IPS-11a (cell line): ENCODE data around the gene TAS2R5.
"Not testable (repeated sequence)": the region's sequence is repeated elsewhere in the genome, so short reads cannot be mapped to it uniquely, and the experiment has no call there.

Source experiments
- H3K4me3 ChIP-seq: one replicate; pipeline ENCODE4 v1.5.1; 2013; ENCODE audit warnings: low read depth, low read length, control low read depth

Gene TAS2R5, protein sequence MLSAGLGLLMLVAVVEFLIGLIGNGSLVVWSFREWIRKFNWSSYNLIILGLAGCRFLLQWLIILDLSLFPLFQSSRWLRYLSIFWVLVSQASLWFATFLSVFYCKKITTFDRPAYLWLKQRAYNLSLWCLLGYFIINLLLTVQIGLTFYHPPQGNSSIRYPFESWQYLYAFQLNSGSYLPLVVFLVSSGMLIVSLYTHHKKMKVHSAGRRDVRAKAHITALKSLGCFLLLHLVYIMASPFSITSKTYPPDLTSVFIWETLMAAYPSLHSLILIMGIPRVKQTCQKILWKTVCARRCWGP

GRCh38 chr7:141789917-141790316, at the start of gene TAS2R5:
Gene TAS2R5, plus strand, starts transcription at chr7:141790217. Its CDS starts 145 bp downstream, at chr7:141790362.
- no peak within 1 kb of the TSS for H3K4me3 ChIP-seq

- no peak overlapping the region for H3K4me3 ChIP-seq
Measured at GRCh38 chr7:141742229-141742628, 47.8 kb upstream of the TAS2R5 start.

- no peak overlapping the region for H3K4me3 ChIP-seq
Measured at GRCh38 chr7:141744131-141744530, 45.9 kb upstream of the TAS2R5 start.

- H3K4me3 ChIP-seq, result no peak overlapping the region
Measured at GRCh38 chr7:141748396-141748795, 41.6 kb upstream of the TAS2R5 start.

- not testable (repeated sequence) for H3K4me3 ChIP-seq
Measured at GRCh38 chr7:141751904-141752303, 38.1 kb upstream of the TAS2R5 start.

- H3K4me3 ChIP-seq, result no peak overlapping the region
Measured at GRCh38 chr7:141752634-141753033, 37.4 kb upstream of the TAS2R5 start.

DNA sequence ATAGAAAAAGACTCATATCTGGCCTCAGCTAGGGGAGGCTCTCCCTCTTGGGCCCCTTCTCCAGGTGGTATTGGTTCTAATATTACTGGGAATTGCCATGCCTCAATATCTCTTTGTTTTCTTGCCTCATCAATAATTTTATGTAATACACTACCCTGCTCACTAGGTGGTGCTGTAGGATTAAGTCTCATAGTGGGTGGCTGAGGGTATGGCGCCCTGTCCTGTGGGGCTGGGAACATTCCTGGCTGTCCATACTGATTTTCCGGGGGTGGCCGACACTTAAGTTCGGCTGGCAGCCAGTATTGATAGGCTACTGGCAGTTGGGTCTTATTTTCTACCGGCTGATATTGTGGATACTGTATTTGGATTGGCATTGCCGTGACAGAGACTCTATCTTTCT, 35.1 kb upstream of the TAS2R5 start:
- H3K4me3 ChIP-seq, result no peak overlapping the region

DNA sequence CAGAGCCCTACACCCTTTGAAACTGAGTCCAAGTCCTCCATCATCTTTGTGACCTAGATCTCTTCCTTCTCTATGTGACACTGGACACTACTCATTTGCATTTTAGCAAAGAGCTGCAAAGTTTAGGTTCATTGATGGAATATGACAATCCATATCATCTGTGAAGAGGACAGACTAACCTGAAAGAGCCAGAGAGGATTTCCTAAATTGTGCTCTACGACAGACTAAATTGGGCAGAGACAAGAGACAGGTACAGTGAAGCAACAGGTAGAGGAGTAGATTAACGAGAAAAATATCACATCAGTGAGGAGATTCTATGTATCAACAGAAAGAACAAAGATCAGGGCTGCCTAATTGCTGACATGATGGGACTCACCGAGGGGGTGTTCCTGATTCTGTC, 26.2 kb upstream of the TAS2R5 start, which contains the start of gene TAS2R3:
Gene TAS2R3 (plus strand): TSS at position 301 of the 400 bp plus-strand sequence. CDS start 62 bp downstream, at position 363.
- no peak within 1 kb of the TSS for H3K4me3 ChIP-seq

DNA sequence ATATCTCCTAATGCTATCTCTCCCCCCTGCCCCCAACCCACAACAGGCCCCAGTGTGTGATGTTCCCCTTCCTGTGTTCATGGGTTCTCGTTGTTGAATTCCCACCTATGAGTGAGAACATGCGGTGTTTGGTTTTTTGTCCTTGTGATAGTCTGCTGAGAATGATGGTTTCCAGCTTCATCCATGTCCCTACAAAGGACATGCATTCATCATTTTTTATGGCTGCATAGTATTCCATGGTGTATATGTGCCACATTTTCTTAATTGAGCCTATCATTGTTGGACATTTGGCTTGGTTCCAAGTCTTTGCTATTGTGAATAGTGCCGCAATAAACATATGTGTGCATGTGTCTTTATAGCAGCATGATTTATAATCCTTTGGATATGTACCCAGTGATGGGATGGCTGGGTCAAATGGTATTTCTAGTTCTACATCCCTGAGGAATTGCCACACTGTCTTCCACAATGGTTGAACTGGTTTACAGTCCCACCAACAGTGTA, 19.9 kb upstream of the TAS2R5 start:
- not testable (repeated sequence) for H3K4me3 ChIP-seq

DNA sequence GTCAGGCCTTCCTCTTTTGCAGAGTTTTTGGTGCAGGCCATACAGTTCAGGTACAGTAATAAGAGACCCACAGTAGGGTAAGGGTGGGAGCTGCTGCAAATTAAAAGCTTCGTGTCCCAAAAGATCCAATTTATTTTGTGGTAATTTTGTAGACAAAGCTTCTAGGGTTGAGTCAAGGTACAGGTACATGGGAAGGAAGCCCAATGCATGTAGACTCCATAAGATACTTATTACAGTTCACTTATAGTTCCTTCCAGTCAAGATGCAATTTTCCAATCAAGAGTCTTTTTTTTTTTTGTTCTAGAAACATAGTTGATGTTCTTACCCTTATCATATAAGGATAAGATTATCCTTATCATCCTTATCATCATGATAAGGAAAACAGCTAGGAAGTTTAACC, 13.6 kb upstream of the TAS2R5 start, which contains the start of gene TAS2R4:
Gene TAS2R4 (plus strand): TSS at position 301 of the 400 bp plus-strand sequence. CDS start 1,815 bp downstream, outside the sequence.
- no peak within 1 kb of the TSS for H3K4me3 ChIP-seq

GRCh38 chr7:141785706-141786552, 4.1 kb upstream of the TAS2R5 start:
- no peak overlapping the region for H3K4me3 ChIP-seq

DNA sequence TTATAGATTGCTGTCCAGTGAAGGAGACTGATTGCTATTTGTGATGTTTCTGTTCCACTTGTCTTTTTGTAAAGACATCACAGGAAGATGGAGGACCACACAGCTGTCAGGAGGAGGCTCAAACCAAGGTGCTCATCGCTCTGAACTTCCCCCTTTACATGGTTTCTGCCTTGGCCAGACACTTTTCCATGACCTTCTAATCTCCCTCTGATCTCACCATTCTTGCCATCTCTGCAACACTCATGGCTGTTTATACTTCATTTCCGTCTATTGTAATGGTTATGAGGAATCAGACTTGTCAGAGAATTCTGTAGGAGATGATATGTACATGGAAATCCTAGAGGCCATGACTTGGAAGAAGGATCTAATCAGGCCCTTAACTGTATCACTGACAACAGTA, 1.7 kb upstream of the TAS2R5 start:
- no peak overlapping the region for H3K4me3 ChIP-seq

DNA sequence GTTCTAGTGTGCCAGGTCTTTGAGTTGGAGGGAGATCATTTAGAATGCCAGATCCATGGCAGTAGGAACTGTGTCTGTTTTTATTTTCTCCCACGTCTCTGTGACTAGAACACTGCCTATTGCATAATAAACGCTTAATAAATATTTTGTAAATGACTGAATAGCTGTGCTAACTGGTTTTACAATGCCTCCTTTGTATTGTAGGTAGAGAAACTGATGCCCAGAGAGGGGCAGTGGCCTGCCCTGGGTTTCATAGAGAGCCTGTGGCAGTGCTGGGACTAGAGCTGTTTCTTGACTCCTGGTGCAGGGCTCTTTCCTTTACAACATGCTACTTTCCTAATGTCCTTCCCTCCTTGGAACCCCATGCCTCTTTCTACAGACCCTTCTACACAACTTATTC, 2.5 kb downstream of the TAS2R5 start:
- no peak overlapping the region for H3K4me3 ChIP-seq

DNA sequence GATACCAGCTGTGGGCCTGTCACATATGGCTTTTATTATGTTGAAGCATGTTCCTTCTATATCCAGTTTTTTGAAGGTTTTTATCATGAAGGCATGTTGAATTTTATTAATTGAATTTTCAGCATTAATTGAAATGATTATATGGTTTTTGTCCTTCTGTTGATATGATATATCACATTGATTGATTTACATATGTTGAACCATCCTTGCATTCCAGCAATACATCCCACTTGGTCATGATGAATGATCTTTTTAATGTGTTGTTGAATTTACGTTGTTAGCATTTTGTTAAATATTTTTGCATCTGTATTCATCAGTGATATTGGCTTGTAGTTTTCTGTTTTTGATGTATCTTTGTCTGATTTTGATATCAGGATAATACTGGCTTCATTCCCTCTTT, 30.1 kb downstream of the TAS2R5 start:
- H3K4me3 ChIP-seq, result no peak overlapping the region

DNA sequence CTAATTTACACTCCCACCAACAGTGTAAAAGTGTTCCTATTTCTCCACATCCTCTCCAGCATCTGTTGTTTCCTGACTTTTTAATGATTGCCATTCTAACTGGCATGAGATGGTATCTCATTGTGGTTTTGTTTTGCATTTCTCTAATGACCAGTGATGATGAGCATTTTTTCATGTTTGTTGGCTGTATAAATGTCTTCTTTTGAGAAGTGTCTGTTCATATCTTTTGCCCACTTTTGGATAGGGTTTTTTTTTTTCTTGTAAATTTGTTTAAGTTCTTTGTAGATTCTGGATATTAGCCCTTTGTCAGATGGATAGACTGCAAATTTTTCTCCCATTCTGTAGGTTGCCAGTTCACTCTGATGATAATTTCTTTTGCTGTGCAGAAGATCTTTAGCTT, 32.4 kb downstream of the TAS2R5 start:
- not testable (repeated sequence) for H3K4me3 ChIP-seq

DNA sequence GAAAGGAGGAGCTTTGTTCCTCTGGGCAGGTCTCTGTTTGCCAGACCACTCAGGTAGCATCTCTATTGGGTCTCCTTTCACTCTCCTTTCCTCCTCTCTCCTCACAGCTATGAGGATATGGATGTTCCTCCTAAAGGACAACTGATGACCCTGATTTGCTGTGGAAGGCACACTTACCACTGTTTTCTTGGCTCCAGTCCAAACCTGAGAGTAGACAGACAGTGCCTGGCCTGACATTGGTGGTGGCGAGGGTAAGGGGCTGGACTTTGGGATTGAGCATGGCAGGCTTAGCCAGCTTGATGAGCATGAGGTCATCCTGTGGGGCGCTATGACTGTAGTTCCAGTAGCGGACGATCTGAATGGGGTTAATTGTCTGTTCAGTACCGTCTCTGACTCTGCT, 47.7 kb downstream of the TAS2R5 start:
- no peak overlapping the region for H3K4me3 ChIP-seq

- no peak overlapping the region for H3K4me3 ChIP-seq
Measured at GRCh38 chr7:141838581-141838980, 48.6 kb downstream of the TAS2R5 start.

GRCh38 chr7:141839256-141839655, 49.2 kb downstream of the TAS2R5 start:
- no peak overlapping the region for H3K4me3 ChIP-seq

DNA sequence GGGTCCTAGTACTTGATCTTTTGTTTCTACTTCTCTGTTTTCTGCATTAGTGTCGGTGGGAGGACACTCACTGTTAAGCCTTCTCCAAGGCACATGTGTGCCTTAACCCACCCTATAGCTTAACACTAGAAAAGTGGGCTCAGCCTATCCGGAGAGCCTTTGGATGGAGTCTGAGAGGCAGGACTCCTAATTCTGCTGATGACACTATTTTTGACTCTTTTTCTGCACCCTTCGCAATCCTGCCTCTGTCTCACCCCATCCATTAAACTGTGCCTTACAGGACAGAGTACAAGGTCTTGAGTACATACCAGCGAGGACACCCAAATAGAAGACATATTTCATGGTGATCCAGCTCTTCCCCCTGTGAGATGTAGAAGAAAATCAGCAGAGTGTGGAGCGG, 50.7 kb downstream of the TAS2R5 start:
- H3K4me3 ChIP-seq, result no peak overlapping the region
